Vagina (tissue), 2 donors: ENCODE measurements around the gene POU3F2. TPM values are rescaled to one million over a fixed set of nuclear protein-coding genes. Genes with fewer than 3 reads are reported as not detected.

Source experiments
- DNase-seq, 2 donors: peaks; one replicate each; pipeline ENCODE4 v3.0.0-alpha.2; 2017; ENCODE audit errors: extremely low spot score in 2 of 2
- H3K27ac ChIP-seq: fragments of 200-600 bp; sonication (generic); one replicate; pipeline ENCODE4 v1.5.1; 2019
- H3K27me3 ChIP-seq: fragments of 200-600 bp; sonication (generic); one replicate; pipeline ENCODE4 v1.5.1; 2019
- H3K36me3 ChIP-seq, 2 donors: fragments of 200-600 bp; sonication (generic); one replicate each; pipeline ENCODE4 v1.5.1; 2017 to 2019
- H3K4me1 ChIP-seq: fragments of 200-600 bp; sonication (generic); one replicate; pipeline ENCODE4 v1.5.1; 2019
- H3K4me3 ChIP-seq, 2 donors: fragments of 200-600 bp; sonication (generic); 1 replicate in 1 of 2; 2 replicates in 1 of 2; pipeline ENCODE4 v1.5.1; 2016 to 2019
- H3K9me3 ChIP-seq: fragments of 200-600 bp; sonication (generic); one replicate; pipeline ENCODE4 v1.5.1; 2019
- CTCF ChIP-seq, 3 experiments: fragments of 450-650 bp in 2 of 3; fragments of 200-600 bp in 1 of 3; sonication (generic) in 1 of 3; IDR thresholded peaks; one replicate each; pipeline ENCODE4 v1.5.1; 2017 to 2019; ENCODE audit warnings: antibody characterized with exemption in 3 of 3, mild to moderate bottlenecking in 2 of 3, moderate library complexity in 2 of 3
- POLR2A ChIP-seq, 2 donors: fragments of 450-650 bp; IDR thresholded peaks; one replicate each; pipeline ENCODE4 v1.6.1; 2017; ENCODE audit warnings: antibody characterized with exemption in 2 of 2, mild to moderate bottlenecking in 2 of 2, moderate library complexity in 2 of 2
- POLR2AphosphoS5 ChIP-seq, 2 donors: sonication (generic); formaldehyde crosslinking; IDR thresholded peaks; one replicate each; pipeline ENCODE4 v1.9.0; 2017; ENCODE audit warnings: antibody characterized with exemption in 2 of 2, mild to moderate bottlenecking in 2 of 2, low read depth in 1 of 2; ENCODE audit not compliant: insufficient read depth in 1 of 2
- intact Hi-C: fragments of 100-400 bp; cut with DNase I; formaldehyde crosslinking; loops from one replicate; pipeline ENCODE4 v1.15.1; 2023
- total RNA-seq: library from RNA; depleted of rRNA; stranded (reverse); fragments of >200 nt; gene quantifications from one replicate; pipeline ENCODE4 v1.2.3, GENCODE V29; 2016

Gene POU3F2
- total RNA-seq, 1 donor from 2014 or later, result not detected

- DNase-seq, result no peak
- Histone ChIP-seq H3K4me3 (no peak overlapping the region), H3K4me1 (peaks cover 12% of the 10 kb centered on the region), H3K9me3 (no peaks in the 10 kb centered on the region), H3K27me3 (no peaks in the 10 kb centered on the region), H3K36me3 (no peaks in the 10 kb centered on the region), H3K27ac (no peak overlapping the region)
- TF ChIP-seq CTCF (IDR thresholded peaks at IDR 0.05), result no peak
- no peak for TF ChIP-seq POLR2AphosphoS5 (IDR thresholded peaks at IDR 0.05; ENCODE audit: insufficient read depth in 1 of 2, low read depth in 1 of 2)
- no peak for TF ChIP-seq POLR2A (IDR thresholded peaks at IDR 0.05)
- intact Hi-C loops, result no loop called here
These were observed 12.5 kb upstream of the POU3F2 start for GRCh38 chr6:98821756-98822405.

- intact Hi-C loops, result no loop called here
- Histone ChIP-seq H3K9me3 (no peaks in the 10 kb centered on the region), H3K4me3 (no peak overlapping the region), H3K4me1 (peaks cover 20% of the 10 kb centered on the region), H3K36me3 (no peaks in the 10 kb centered on the region), H3K27me3 (peaks cover 13% of the 10 kb centered on the region), H3K27ac (no peak overlapping the region)
- DNase-seq, result no peak
- TF ChIP-seq CTCF (IDR thresholded peaks at IDR 0.05) (no peak), POLR2A (IDR thresholded peaks at IDR 0.05) (no peak)
These were observed 10.8 kb upstream of the POU3F2 start for GRCh38 chr6:98823428-98824161.

- Histone ChIP-seq H3K27ac (no peak overlapping the region), H3K27me3 (peaks cover 16% of the 10 kb centered on the region), H3K4me3 (no peak overlapping the region), H3K36me3 (no peaks in the 10 kb centered on the region), H3K4me1 (peaks cover 20% of the 10 kb centered on the region), H3K9me3 (no peaks in the 10 kb centered on the region)
- intact Hi-C loops, result no loop called here
- TF ChIP-seq POLR2AphosphoS5 (IDR thresholded peaks at IDR 0.05; ENCODE audit: insufficient read depth in 1 of 2, low read depth in 1 of 2) (no peak), POLR2A (IDR thresholded peaks at IDR 0.05) (no peak), CTCF (IDR thresholded peaks at IDR 0.05) (no peak)
- no peak for DNase-seq
These were observed 10.0 kb upstream of the POU3F2 start for GRCh38 chr6:98824162-98824901.

GRCh38 chr6:98824902-98825599 is 9.3 kb upstream of the POU3F2 start:
- no peak overlapping the region for H3K4me3 ChIP-seq
- H3K36me3 ChIP-seq, result no peaks in the 10 kb centered on the region
- H3K4me1 ChIP-seq, result peaks cover 20% of the 10 kb centered on the region
- intact Hi-C loops, result no loop called here
- H3K27ac ChIP-seq, result no peak overlapping the region
- peaks cover 16% of the 10 kb centered on the region for H3K27me3 ChIP-seq
- TF ChIP-seq POLR2AphosphoS5 (IDR thresholded peaks at IDR 0.05; ENCODE audit: insufficient read depth in 1 of 2, low read depth in 1 of 2) (no peak), POLR2A (IDR thresholded peaks at IDR 0.05) (no peak), CTCF (IDR thresholded peaks at IDR 0.05) (no peak)
- DNase-seq, result no peak
- no peaks in the 10 kb centered on the region for H3K9me3 ChIP-seq
